GM19324 (cell line): ENCODE measurements around the gene VASH1.

Source experiments
- ATAC-seq: cut with Tn5 transposase; IDR thresholded peaks from one replicate; pipeline ENCODE4 v1.9.1; 2021; ENCODE audit warnings: mild to moderate bottlenecking, moderate library complexity; ENCODE audit not compliant: unreplicated experiment, low FRiP score

VASH1 gene

DNA sequence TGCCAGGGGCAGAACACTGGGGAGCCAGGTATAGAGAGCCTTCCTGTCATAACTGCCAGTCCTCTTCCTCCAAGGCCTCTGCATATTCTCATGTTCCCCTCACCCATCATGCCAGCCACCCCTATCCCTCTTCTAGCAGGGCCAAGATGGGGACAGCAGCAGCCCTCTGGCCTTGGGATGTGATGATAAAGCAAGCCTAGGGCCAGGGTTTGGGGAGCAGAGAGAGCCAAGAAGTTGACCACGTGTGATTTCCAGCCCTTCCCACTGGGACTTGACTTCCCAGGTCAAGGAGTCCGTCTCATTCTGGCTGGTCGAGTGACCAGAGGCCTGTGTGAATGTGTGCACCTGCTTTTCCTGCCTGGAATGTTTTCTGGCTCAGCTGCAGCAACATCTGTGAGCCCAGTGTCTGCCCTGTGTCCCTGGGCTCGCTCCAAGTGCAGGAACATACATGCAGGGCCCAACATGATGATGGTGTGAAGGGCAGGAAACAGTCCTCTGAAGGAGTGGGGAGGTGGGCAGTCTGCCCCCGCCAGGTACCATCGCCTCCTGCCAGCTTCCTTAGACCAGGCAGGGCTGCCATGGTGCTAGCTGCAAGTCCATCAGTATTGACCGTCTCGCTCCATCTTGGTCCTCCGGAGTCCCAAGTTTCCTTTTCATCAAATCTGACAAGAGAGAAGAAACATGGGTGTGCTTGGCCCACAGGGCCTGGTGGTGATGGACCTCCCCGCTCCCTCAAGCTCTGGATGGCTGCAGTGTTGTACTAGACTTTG, 21.0 kb downstream of the VASH1 start:
- ATAC-seq = no peak

DNA sequence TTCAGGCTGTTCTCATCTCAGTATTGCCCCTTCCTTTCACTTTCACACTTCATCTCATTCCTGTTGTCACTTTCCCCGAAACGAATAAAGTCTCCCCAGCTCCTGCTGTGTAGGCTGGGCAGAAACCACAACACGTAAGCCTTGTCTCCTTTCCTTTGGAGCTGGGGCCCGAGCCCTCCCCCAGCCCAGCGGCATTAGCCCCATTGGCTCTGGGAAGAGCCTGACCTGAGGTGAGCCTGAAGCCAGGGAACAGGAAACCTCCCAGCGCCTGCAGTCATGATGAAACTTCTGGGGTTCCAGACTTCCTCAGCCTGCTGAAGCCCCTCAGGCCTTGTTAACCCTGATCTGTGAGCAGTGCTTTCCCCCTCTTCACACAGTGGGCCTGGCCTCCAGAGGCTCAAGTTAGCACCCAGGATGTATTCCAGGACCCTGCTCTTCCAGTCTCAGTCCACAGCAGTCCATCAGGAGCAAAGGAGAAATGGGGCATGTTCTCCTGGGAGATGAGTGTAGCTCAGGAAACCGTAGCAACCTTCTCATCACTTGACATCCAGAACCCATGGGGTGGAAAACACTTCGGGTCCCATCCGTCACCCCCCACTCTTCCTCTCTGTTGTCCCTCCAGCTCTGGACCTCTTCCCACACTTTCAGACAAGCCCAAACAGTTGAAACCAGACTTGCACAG, 21.8 kb downstream of the VASH1 start:
- ATAC-seq = no peak

DNA sequence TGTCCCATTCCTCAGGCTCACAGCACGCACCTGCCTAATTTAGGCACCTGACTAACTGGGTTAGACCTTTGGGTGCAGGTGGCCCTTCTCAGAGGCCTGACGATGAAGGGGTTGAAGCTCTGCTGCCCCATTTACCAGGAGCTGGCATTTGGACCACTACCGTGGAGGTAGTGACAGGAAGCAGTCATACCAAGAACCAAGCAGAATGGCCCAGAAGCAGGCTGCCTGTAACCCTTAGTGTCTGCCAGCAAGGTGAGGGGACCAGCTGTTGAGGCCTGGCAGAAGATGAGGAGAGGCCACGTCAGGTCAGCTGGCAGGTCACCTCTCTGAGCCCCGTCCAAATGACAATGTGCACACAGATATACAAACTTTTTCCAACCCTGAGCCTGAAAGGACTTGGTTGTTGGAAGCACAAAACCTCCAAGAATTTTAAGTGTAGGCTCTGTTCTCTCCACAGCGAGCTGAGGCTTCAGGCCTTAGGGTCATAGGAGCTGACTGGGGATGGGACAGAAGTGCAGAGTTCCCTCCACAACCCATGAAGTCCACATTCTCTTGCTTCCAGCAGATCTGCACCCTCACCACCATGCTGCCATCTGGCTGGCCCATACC, 23.1 kb downstream of the VASH1 start:
- no peak for ATAC-seq

DNA sequence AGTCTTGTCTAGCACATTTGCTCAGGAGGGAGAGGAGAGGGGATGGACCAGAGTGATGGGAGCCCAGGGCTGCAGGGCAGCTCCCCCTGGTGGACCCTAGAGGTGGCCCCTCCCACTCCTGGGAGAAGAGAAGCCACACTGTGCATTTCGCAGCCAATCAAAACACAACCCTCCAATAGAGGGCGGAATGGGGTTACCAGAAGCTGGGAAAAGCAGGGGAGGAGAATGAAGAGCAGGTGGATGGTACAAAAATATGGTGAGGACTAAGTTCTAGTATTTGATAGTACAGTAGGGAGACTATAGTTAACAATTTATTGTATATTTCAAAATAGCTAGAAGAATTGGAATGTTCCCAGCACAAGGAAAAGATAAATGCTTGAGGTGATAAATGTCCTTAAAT, 23.6 kb downstream of the VASH1 start:
- ATAC-seq = no peak

DNA sequence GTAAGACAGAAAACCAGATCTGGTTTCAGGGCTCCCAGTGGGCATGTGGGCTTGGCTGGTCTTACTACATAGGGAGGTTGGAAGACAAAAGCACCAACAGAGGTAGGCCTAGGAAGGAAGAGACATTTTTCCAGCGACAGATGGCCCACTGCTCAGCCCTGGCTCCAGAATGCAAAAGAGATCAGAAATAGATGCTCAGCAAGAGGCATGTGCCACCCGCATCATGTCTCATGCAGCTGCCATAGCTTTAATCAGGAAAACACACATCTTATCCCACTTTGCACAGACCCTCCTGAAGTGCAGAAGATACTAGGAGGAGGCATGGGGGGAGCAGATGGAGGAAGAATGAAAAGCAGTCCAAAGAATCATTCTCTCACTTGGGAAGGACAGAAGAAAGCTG, 25.3 kb downstream of the VASH1 start:
- ATAC-seq = no peak

DNA sequence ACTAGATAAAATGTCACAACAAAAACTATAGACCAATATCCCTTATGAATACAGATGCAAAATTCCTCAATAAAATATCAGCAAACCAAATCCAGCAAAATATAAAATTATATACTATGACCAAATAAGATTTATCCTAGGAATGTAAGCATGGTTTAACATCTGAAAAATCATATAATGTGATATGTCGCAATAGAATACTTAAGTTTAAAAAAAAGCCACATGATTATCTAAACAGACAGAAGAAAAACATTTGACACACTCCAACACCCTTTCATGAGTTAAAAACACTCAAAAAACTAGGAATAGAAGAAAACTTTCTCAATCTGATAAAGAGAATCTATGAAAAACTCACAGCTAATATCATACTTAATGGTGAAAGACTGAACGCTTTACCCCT, 31.2 kb downstream of the VASH1 start:
- no peak for ATAC-seq

DNA sequence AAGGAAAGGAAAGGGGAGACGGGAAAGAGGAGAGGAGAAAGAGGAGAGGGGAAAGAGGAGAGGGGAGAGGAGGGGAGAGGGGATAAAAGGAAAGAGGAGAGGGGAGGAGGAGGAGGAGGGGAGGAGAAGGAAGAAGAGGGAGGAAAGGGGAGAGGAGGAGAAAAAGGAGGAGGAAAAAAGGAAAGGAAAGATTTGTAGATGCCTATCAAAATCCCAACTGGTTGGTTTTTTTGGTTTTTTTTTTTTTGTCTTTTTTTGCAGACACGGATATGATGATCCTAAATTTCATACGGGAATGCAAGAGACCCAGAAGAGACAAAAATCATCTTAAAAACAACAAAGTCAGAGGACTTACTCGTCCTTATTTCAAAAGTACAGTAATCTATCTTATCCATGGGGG, 32.1 kb downstream of the VASH1 start:
- ATAC-seq = no peak

DNA sequence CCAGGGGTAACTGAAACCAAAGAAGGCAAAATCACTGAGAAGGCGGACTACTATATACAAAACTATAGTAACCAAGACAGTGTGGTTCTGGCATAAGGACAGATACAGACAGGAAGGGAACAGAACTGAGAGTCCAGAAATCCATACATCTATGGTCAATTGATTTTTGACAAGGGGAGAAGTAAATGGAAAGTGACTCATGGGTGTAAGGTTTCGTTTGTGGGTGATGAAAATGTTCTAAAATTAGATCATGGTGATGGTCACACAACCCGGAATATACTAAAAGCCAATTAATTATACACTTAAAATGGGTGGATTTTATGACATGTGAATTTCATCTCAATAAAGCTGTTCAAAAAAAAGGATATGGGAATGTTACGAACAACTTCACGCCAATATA, 32.7 kb downstream of the VASH1 start:
- ATAC-seq = no peak

DNA sequence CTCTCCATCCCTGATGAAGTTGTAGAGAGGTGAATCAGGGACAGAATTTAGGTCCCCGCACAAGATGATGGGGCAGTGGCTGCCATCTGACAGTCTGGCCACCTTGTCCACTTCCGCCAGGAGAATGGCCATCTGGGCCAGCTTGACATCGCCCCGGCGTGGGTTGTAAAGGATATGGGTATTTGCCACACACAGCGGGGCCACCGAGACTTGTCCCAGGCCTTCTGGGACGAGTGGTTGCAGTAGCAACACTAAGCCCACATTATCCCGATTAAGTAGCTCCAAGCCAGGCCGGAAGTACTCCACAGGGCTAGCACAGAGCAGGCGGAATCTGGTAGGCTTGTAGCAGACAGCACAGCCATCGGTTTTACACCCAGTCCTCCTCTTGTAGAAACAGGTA, 45.2 kb downstream of the VASH1 start:
- no peak for ATAC-seq

DNA sequence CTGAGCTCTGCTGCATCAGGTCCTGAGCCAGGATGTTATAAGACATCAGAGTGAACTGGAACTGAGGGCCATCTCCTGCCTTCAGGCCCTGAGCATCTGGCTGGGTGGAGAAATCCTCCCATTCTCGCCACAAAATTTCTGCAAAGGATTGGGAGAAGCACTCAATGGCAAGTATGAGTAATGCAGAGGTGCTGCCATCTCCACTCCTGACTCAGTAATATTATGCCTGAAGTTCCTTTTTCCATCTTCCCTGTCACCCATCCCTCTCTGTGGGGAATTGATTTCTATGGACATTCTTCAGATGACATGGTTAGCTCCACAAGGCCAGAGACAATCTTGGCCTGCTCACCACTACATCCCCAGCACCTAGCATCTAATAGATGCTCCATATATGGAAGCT, 46.7 kb downstream of the VASH1 start:
- ATAC-seq = no peak

DNA sequence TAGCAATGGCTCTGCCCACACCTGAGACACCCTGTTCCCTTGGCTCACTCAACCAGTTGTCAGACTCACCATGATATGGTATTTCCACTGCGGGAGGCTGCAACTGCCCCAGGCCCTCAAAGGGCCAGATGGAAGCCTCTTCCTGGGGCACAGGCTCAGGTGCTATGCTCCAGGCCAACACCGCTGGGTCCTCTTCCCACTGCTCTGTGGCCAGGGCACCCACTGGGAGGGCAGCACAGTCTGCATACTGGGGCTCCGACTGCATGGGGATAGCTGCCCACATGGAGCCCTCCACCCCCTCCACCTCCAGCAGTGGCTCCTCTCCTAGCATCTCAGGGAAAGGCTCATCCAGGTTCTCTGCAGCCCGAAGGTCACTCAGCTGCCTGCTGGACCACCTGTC, 47.7 kb downstream of the VASH1 start:
- no peak for ATAC-seq

DNA sequence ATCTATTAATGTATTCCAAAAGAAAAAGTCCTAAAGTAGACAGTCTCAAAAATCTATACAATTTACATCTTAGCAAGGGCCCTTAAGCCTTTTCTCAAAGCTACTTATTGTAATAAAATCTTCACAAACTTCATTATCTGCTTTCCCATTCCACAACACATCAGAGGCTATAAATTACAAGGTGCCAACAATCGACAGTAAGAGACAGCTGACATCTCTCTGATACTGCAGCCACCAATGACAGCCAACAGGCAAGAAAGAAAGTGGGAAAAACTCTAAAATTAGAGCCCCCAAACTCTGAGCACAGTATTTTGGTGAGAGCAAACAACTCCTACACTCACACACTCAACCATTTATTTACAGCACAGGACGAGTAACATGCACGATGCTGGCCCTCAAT, 49.3 kb downstream of the VASH1 start:
- ATAC-seq = no peak

DNA sequence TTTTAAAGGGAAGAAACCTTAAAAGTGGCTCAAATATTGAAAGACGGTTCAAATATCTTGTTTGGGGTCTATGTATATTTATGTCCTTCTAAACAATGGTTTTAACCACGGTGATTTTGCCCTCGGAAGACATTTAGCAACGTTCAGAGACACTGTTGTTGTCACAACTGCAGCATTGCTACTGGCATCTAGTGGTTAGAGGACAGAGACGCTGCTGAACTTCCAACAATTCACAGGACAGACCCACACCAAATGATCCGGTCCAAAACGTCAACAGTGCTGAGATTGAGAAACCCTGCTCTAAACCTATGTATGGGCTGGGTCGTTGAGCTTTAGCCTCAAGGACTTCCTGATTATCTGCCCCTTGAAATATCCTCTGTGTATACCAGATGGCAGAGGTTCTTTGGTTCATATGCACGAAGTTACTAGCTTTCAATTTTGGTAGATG, 49.7 kb downstream of the VASH1 start:
- ATAC-seq = no peak

DNA sequence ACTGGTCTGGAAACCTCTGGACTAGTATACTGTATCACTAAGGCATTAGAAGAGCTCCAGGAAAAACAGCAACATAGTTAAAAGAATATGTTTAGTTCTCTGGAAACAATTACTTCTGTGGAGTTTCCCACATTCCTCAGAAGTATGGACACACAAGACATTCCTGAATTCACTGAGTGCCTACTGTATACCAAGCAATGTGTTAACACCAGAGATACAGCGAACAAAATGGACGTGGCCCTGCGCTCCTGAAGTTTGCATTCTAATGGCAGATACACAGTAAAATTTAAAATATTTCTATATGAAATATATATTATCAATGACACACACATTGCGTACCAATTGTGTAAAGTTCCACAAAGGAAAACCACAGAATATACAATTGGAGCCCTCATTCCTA, 50.3 kb downstream of the VASH1 start:
- no peak for ATAC-seq

DNA sequence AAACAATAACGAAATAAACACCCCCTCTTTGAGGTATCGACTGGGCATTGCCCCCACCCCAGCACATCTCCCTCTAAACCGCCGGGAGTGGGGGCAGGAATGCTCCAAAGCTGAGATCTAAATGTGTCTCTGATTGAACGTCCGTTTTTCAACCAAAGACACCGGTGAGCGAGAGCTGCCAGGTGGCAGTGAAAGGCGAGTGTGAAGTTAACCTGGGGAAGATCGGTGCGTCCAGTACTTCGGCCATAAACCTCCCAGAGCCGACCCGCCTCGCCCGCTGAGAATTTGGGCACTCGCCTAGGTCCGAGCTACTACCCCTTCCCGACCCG, 50.8 kb downstream of the VASH1 start:
- ATAC-seq = no peak

DNA sequence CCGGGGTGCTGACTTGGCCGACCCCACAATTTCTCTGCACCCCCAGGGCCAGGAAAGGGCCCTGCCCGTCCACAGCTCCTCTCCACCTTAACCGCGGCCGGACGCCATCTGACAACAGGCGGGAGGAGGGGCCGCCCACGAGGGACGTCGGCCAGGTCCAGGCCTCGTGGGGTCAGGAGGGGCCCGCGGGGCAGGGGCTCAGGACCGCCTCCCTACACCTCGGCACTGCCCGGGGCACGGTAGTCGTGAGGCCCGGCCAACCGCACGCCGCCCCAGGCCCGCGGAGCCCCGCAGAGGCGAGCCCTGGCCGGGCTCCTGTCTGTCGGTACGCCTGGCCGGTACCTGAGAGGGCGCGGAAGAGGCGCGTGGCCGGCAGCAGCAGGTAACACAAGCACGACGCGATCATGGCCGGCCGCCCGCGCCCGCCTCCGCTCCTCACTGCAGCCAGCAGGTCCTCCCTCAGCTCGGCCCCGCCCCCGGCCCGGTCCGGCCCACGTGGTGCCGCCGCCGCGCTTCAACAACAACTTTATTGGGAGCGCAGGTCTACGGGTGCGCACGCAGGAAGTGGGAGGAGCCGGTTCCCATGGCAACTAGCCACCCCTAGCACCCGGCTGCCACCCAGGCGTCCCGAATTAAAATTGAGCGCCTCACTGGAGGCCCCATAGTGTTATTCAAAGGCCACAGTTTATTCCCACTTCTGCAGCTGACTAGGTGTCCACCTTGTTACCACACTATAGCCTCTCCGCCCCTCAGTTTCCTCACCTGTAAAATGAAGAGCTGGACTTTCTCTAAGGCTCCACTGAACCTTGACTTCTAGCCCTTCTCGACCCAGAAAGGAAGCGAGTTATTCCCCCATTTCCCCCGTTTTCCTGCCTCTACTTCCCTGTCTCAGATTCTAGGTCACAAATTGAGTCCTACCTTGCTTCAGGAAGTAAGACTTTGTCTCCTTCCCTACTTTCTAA, 51.4 kb downstream of the VASH1 start, which contains the start of gene ANGEL1:
Gene ANGEL1 (minus strand): TSS at position 461 of the 962 bp plus-strand sequence. CDS start 55 bp downstream, at position 406.
- ATAC-seq = peak; percentile 87

DNA sequence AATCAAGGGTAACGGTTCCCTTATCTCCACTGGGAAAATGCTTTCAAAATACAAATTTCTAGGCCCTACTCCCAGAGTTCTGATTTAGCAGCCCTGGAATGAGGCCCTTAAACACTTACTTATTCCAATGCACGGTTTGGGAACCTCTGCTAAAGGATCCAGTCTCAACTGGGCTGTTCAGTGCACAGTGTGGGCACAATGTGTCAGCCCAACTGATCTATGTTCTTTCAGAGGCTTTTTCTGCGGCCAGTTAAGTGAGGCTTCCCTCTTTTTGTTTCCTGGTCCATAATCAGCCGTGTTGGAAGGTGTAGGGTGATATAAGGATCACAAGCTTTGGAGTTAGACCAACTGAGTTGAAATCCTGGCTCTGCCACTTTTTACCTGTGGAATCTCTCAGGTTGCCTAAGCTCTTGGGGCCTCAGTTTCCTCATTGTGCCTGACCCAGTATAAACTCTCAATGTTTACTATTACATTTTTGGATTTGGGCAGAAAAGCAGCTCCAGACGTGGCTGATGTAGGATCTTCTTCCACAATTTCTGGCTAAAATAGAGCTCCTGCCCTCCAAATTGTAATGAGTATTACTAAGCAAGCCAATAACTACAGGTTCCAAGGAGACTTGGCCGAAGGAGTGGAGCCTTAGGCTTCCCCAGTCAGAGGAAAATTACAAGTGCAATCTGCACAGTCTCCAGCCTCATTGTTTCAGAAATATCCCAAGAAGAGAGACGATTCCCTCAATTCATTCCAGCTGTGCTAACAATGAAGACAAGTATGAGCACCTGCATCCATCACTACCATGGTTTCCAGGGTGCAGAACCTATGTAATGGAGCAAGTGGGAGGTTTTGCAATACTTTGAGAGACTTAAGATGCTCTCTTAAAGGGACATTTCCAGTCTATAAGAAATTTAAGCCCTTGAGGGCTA, 53.7 kb downstream of the VASH1 start:
- no peak for ATAC-seq

DNA sequence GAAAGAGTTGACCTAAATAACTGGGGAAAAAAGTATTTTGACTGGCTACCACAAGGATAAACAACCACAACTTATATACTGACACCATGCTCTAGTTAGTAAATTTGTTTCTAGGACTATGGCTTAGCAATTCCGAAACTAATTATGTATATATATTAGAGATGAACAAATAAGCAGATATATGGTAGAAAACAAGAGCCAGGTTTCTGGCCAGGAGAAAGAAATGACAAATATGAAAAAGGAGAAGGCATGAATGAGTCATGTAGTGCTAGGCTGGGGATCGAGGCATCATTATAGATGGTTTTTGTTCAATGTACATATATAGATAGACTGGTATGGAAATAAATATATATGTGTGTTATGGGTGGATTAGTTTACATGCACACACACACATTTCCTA, 59.4 kb downstream of the VASH1 start:
- ATAC-seq = no peak

DNA sequence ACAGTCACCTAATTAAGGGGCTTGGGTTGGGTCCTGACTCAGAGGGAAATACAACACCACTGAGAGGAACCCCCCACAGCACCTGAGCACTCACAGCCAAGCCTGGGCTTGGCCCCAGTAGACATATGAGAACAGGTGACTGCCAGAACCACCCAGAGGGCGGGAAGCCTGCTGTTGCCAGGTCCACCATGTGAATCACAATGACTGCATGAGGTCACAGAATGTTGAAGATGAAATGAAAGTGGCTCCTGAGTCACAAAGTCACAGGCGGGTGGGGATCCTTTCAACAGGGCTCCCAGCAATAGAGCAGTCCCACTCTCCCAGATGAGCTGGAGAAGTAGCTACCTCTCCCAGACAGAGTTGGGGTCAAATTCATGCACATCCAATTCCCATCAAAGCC, 64.9 kb downstream of the VASH1 start, which contains the start of gene LRRC74A:
Gene LRRC74A (plus strand): TSS at position 287 of the 400 bp plus-strand sequence. CDS start 290 bp downstream, outside the sequence.
- no peak for ATAC-seq
